ENCODE results near the gene THBS3. TPM values are rescaled to one million over a fixed set of nuclear protein-coding genes. Genes with fewer than 3 reads are reported as not detected.
"Not testable (repeated sequence)": the region's sequence is repeated elsewhere in the genome, so short reads cannot be mapped to it uniquely, and the experiment has no call there.

Gene THBS3
- total RNA-seq (2014; rRNA removed; shearing (Covaris generic)) = 2.8 and 3.9 TPM in 2 replicates

- DNase-seq (ENCODE audit: low spot score) = no peak
Measured at GRCh38 chr1:155207806-155208540, at the start of gene THBS3. THBS3 (minus strand) TSS chr1:155207897; CDS start chr1:155207876, 21 bp downstream.

GRCh38 chr1:155256058-155256852 lies 48.6 kb upstream of the THBS3 start:
- DNase-seq (ENCODE audit: low spot score) = no peak

- peak; percentile 79 for DNase-seq (ENCODE audit: low spot score)
Measured at GRCh38 chr1:155255243-155256007, 47.7 kb upstream of the THBS3 start, which contains the start of gene ENTREP3. ENTREP3 (minus strand) TSS chr1:155255483; CDS start chr1:155254877, 606 bp downstream.

GRCh38 chr1:155254714-155255242 lies 47.1 kb upstream of the THBS3 start:
- no peak for DNase-seq (ENCODE audit: low spot score)

- DNase-seq (ENCODE audit: low spot score) = no peak
Measured at GRCh38 chr1:155254228-155254713, 46.6 kb upstream of the THBS3 start.

- DNase-seq (ENCODE audit: low spot score) = no peak
Measured at GRCh38 chr1:155253797-155254196, 46.1 kb upstream of the THBS3 start.

GRCh38 chr1:155253208-155253607 lies 45.5 kb upstream of the THBS3 start:
- DNase-seq (ENCODE audit: low spot score) = no peak

GRCh38 chr1:155251566-155251965 lies 43.9 kb upstream of the THBS3 start:
- DNase-seq (ENCODE audit: low spot score) = no peak

- peak; percentile 86 for DNase-seq (ENCODE audit: low spot score)
Measured at GRCh38 chr1:155250633-155251449, 43.1 kb upstream of the THBS3 start.

GRCh38 chr1:155250246-155250632 lies 42.5 kb upstream of the THBS3 start:
- no peak for DNase-seq (ENCODE audit: low spot score)

- DNase-seq (ENCODE audit: low spot score) = no peak
Measured at GRCh38 chr1:155247667-155248553, 40.2 kb upstream of the THBS3 start.

- not testable (repeated sequence) for DNase-seq (ENCODE audit: low spot score)
Measured at GRCh38 chr1:155246796-155247195, 39.1 kb upstream of the THBS3 start.

GRCh38 chr1:155245163-155245524 lies 37.4 kb upstream of the THBS3 start:
- DNase-seq (ENCODE audit: low spot score) = no peak

- DNase-seq (ENCODE audit: low spot score) = peak; percentile 99
Measured at GRCh38 chr1:155244368-155245162, 36.9 kb upstream of the THBS3 start.

- no peak for DNase-seq (ENCODE audit: low spot score)
Measured at GRCh38 chr1:155242805-155243358, 35.2 kb upstream of the THBS3 start.

GRCh38 chr1:155241841-155242264 lies 34.2 kb upstream of the THBS3 start:
- DNase-seq (ENCODE audit: low spot score) = no peak

GRCh38 chr1:155241069-155241679 lies 33.5 kb upstream of the THBS3 start:
- DNase-seq (ENCODE audit: low spot score) = peak; percentile 84

GRCh38 chr1:155236451-155236850 lies 28.8 kb upstream of the THBS3 start:
- DNase-seq (ENCODE audit: low spot score) = no peak

Data from H4 (cell line).